Measurements from ENCODE around the gene CCDC170.

DNA sequence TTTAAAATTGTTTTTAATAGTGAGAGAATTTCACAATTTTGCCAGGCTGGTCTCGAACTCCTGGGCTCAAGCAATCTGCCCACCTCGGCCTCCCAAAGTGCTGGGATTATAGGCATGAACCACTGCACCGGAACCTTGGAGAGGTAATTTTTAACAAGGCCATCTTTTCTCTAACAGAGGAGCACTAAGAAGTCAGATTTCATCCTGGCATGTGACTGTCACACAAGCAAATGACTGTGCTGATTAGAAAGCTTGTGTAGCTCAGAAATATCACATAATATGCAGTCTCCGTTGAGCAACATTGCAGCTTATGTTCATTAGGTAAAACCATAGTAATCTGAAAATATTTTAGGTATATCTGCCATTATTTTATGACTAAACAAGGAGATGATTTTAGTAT, 156.0 kb downstream of the CCDC170 start:
- TF ChIP-seq, protein P1, sequence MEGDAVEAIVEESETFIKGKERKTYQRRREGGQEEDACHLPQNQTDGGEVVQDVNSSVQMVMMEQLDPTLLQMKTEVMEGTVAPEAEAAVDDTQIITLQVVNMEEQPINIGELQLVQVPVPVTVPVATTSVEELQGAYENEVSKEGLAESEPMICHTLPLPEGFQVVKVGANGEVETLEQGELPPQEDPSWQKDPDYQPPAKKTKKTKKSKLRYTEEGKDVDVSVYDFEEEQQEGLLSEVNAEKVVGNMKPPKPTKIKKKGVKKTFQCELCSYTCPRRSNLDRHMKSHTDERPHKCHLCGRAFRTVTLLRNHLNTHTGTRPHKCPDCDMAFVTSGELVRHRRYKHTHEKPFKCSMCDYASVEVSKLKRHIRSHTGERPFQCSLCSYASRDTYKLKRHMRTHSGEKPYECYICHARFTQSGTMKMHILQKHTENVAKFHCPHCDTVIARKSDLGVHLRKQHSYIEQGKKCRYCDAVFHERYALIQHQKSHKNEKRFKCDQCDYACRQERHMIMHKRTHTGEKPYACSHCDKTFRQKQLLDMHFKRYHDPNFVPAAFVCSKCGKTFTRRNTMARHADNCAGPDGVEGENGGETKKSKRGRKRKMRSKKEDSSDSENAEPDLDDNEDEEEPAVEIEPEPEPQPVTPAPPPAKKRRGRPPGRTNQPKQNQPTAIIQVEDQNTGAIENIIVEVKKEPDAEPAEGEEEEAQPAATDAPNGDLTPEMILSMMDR (IDR thresholded peaks at IDR 0.05; ENCODE audit: poor library complexity, severe bottlenecking): no peak
- no peak for TF ChIP-seq MXI1 (conservative IDR thresholded peaks at IDR 0.05; ENCODE audit: poor library complexity, severe bottlenecking)
- TF ChIP-seq TAF1 (IDR thresholded peaks at IDR 0.05; ENCODE audit: low read depth): no peak
